ENCODE measurements around the gene GGTLC3.
"Not testable (repeated sequence)": the region's sequence is repeated elsewhere in the genome, so short reads cannot be mapped to it uniquely, and the experiment has no call there.

DNA sequence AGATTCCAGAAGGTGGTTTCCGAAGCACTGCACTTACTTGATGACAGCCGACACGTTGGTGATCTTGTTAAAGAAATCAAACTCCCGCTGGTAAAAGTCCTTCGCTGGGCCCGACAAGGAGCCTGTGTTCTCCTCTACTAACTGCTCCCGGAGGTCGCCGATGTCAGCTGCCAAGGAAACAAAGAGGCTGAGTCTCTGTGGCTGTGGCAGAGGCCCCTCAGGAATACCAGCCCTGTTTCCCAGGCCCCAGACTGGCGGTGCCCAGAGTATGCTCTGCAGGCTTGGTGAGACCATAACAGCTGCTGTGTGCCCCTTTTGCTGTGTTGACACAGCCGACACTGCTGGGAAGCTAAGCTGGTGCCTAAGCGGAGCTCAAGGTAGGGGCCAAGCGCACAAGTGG is 26.7 kb upstream of the GGTLC3 start:
- TF ChIP-seq CTCF (conservative IDR thresholded peaks at IDR 0.05; ENCODE audit: low read depth, low read length); EZH2 (IDR thresholded peaks at IDR 0.05; ENCODE audit: borderline replicate concordance, low read depth, low read length, poor library complexity, severe bottlenecking): not testable (repeated sequence)

Data from A673 (cell line).